CD14-positive monocyte (primary cell): ENCODE results near the gene CLASP1. TPM values are rescaled to one million over a fixed set of nuclear protein-coding genes. Genes with fewer than 3 reads are reported as not detected.
A peak's percentile ranks its signal among the peaks of the same experiment; 100 is the strongest.

ENCODE experiments used
- DNase-seq, 3 donors: peaks; one replicate each; pipeline ENCODE4 v3.0.0-alpha.2; 2011 to 2022
- H2AFZ ChIP-seq: 2 replicates; pipeline ENCODE4 v1.6.0; 2012; ENCODE audit warnings: mild to moderate bottlenecking, low read depth, low read length, inconsistent platforms; ENCODE audit not compliant: insufficient read depth, poor library complexity, severe bottlenecking
- H3K27ac ChIP-seq, 2 donors: 1 replicate in 1 of 2; 2 replicates in 1 of 2; pipeline ENCODE4 v1.5.1; 2012 to 2013; ENCODE audit warnings: low read length in 2 of 2, control low read depth in 1 of 2, inconsistent platforms in 1 of 2, low read depth in 1 of 2, mild to moderate bottlenecking in 1 of 2
- H3K27me3 ChIP-seq, 2 donors: one replicate each; pipeline versions ENCODE4 v1.6.0 to v1.6.1; 2011 to 2013; ENCODE audit warnings: low read length in 2 of 2; ENCODE audit not compliant: control insufficient read depth in 2 of 2, insufficient read depth in 2 of 2
- H3K36me3 ChIP-seq, 2 donors: replicated peaks in 1 of 2; 1 replicate in 1 of 2; 2 replicates in 1 of 2; pipeline versions ENCODE4 v1.5.1 to v1.6.1; 2012 to 2013; ENCODE audit warnings: low read length in 2 of 2, control low read depth in 1 of 2, inconsistent platforms in 1 of 2, mild to moderate bottlenecking in 1 of 2; ENCODE audit not compliant: insufficient read depth in 2 of 2, control insufficient read depth in 1 of 2
- H3K4me1 ChIP-seq, 2 donors: 1 replicate in 1 of 2; 2 replicates in 1 of 2; pipeline versions ENCODE4 v1.5.1 to v1.6.1; 2012 to 2013; ENCODE audit warnings: low read length in 2 of 2, control low read depth in 1 of 2, inconsistent platforms in 1 of 2, mild to moderate bottlenecking in 1 of 2, moderate library complexity in 1 of 2; ENCODE audit not compliant: insufficient read depth in 2 of 2, control insufficient read depth in 1 of 2
- H3K4me2 ChIP-seq: replicated peaks from 2 replicates; pipeline ENCODE3; 2012; ENCODE audit warnings: low read length, moderate library complexity, mild to moderate bottlenecking; ENCODE audit not compliant: poor library complexity, severe bottlenecking; ENCODE audit errors: extremely low read depth
- H3K4me3 ChIP-seq, 3 experiments: fragments of 200-600 bp in 1 of 3; sonication (generic) in 1 of 3; replicated peaks in 1 of 3; 1 replicate in 2 of 3; 2 replicates in 1 of 3; pipeline ENCODE4 v1.5.1; 2011 to 2013; ENCODE audit warnings: low read length in 3 of 3, mild to moderate bottlenecking in 3 of 3, control low read depth in 2 of 3, low read depth in 2 of 3, inconsistent platforms in 1 of 3, moderate library complexity in 1 of 3
- H3K79me2 ChIP-seq: 2 replicates; pipeline ENCODE4 v1.6.0; 2012; ENCODE audit warnings: mild to moderate bottlenecking, control low read depth, inconsistent platforms, low read length, moderate library complexity; ENCODE audit not compliant: insufficient read depth
- H3K9ac ChIP-seq: 2 replicates; pipeline ENCODE4 v1.6.0; 2017; ENCODE audit warnings: low read length, mild to moderate bottlenecking; ENCODE audit not compliant: insufficient read depth, poor library complexity, severe bottlenecking
- H3K9me3 ChIP-seq, 2 donors: replicated peaks in 1 of 2; 1 replicate in 1 of 2; 2 replicates in 1 of 2; pipeline versions ENCODE4 v1.5.1 to v1.6.1; 2012 to 2013; ENCODE audit warnings: low read length in 2 of 2, control low read depth in 1 of 2; ENCODE audit not compliant: control insufficient read depth in 1 of 2, insufficient read depth in 1 of 2
- H4K20me1 ChIP-seq: 2 replicates; pipeline ENCODE4 v1.6.0; 2012; ENCODE audit warnings: mild to moderate bottlenecking, low read length, control low read depth, moderate library complexity; ENCODE audit not compliant: insufficient read depth
- H3K27ac Mint-ChIP-seq, 7 donors: one replicate each; pipeline ENCODE4 v1.8.0; 2020; ENCODE audit warnings: mild to moderate bottlenecking in 7 of 7, mixed read lengths in 7 of 7, moderate library complexity in 6 of 7, inconsistent platforms in 2 of 7
- H3K27me3 Mint-ChIP-seq, 3 donors: one replicate each; pipeline ENCODE4 v1.8.0; 2021 to 2022; ENCODE audit warnings: low read depth in 3 of 3, mild to moderate bottlenecking in 3 of 3, mixed read lengths in 3 of 3, moderate library complexity in 3 of 3, inconsistent platforms in 1 of 3
- H3K36me3 Mint-ChIP-seq, 2 donors: one replicate each; pipeline ENCODE4 v1.8.0; 2020; ENCODE audit warnings: mixed read lengths in 2 of 2, inconsistent platforms in 1 of 2, mild to moderate bottlenecking in 1 of 2
- H3K4me1 Mint-ChIP-seq: one replicate; pipeline ENCODE4 v1.8.0; 2020; ENCODE audit warnings: mild to moderate bottlenecking, mixed read lengths
- H3K4me3 Mint-ChIP-seq, 2 donors: one replicate each; pipeline ENCODE4 v1.8.0; 2020; ENCODE audit warnings: mild to moderate bottlenecking in 2 of 2, mixed read lengths in 2 of 2, moderate library complexity in 1 of 2
- H3K9me3 Mint-ChIP-seq, 7 donors: one replicate each; pipeline ENCODE4 v1.8.0; 2020 to 2022; ENCODE audit warnings: mixed read lengths in 7 of 7, mild to moderate bottlenecking in 6 of 7, moderate library complexity in 6 of 7, inconsistent platforms in 2 of 7
- CTCF ChIP-seq: fragments of 200-600 bp; IDR thresholded peaks from one replicate; pipeline ENCODE4 v1.8.0; 2022; ENCODE audit warnings: antibody characterized with exemption, mild to moderate bottlenecking
- WGBS: methylation state at CpG from one replicate; pipeline ENCODE4 v1.1.5; 2013; ENCODE audit warnings: missing lambda C conversion rate; ENCODE audit not compliant: insufficient coverage; 5-methylcytosine and 5-hydroxymethylcytosine counted together
- intact Hi-C, 2 donors: fragments of 100-400 bp; cut with micrococcal nuclease; formaldehyde crosslinking; loops; one replicate each; pipeline versions ENCODE4 v1.15.0 to v1.15.1; 2023
- polyA plus RNA-seq, 3 donors: library from polyadenylated mRNA; depleted of rRNA in 1 of 3; unstranded in 2 of 3; stranded (reverse) in 1 of 3; fragments of 300-500 nt in 2 of 3; fragments of >200 nt in 1 of 3; fragmentation: Illumina TruSeq in 2 of 3; gene quantifications; 1 replicate in 2 of 3; 2 replicates in 1 of 3; pipeline ENCODE4 v1.2.3, GENCODE V29; 2012 to 2021

CLASP1 gene
- polyA plus RNA-seq, 3 donors = 4.8 to 8.1 (median 7.6) TPM

- DNase-seq = no peak
- H3K4me1 ChIP-seq = no peaks in the 10 kb centered on the region
- no peak overlapping the region for H3K9ac ChIP-seq
- H3K36me3 ChIP-seq = peaks cover 0 to 3% of the 10 kb centered on the region in 2 donors
- Mint-ChIP-seq H3K9me3 (no peaks in the 10 kb centered on the region), H3K36me3 (peaks cover 9 to 16% of the 10 kb centered on the region in 2 donors), H3K4me3 (no peak overlapping the region), H3K4me1 (peaks cover 3% of the 10 kb centered on the region), H3K27ac (no peak overlapping the region), H3K27me3 (peaks cover 0 to 1% (median 0%) of the 10 kb centered on the region in 3 donors)
- no CpG with 5 or more reads among the region's 3 CpGs for WGBS
- H4K20me1 ChIP-seq = peaks cover 46% of the 10 kb centered on the region
- no peak overlapping the region for H3K4me3 ChIP-seq
- H3K27me3 ChIP-seq = no peaks in the 10 kb centered on the region
- no peak overlapping the region for H3K4me2 ChIP-seq
- H3K79me2 ChIP-seq = peaks cover 79% of the 10 kb centered on the region
- intact Hi-C loops = no loop called here
- no peak overlapping the region for H2AFZ ChIP-seq
- H3K27ac ChIP-seq = no peak overlapping the region
- TF ChIP-seq CTCF = no peak
- no peaks in the 10 kb centered on the region for H3K9me3 ChIP-seq
Measured at GRCh38 chr2:121583555-121583954, 65.7 kb downstream of the CLASP1 start.

GRCh38 chr2:121582272-121582671 is 67.0 kb downstream of the CLASP1 start:
- Mint-ChIP-seq H3K4me3 (no peak overlapping the region), H3K9me3 (no peaks in the 10 kb centered on the region), H3K27me3 (peaks cover 0 to 1% (median 0%) of the 10 kb centered on the region in 3 donors), H3K27ac (peak overlapping the region in 4 of 7 donors; percentile 28 to 72 (median 65)), H3K4me1 (peaks cover 12% of the 10 kb centered on the region), H3K36me3 (peaks cover 4 to 12% of the 10 kb centered on the region in 2 donors)
- no peak for DNase-seq
- no peak overlapping the region for H3K4me3 ChIP-seq
- H3K9me3 ChIP-seq = no peaks in the 10 kb centered on the region
- H3K36me3 ChIP-seq = no peaks in the 10 kb centered on the region
- no peak overlapping the region for H3K9ac ChIP-seq
- intact Hi-C loops = no loop called here
- no peak overlapping the region for H3K27ac ChIP-seq
- peaks cover 80% of the 10 kb centered on the region for H3K79me2 ChIP-seq
- H2AFZ ChIP-seq = no peak overlapping the region
- H3K4me2 ChIP-seq = no peak overlapping the region
- H4K20me1 ChIP-seq = peaks cover 54% of the 10 kb centered on the region
- peaks cover 4 to 6% of the 10 kb centered on the region in 2 donors for H3K4me1 ChIP-seq
- H3K27me3 ChIP-seq = no peaks in the 10 kb centered on the region
- no peak for TF ChIP-seq CTCF
